Activated CD4-positive, alpha-beta T cell treated with anti-CD3 and anti-CD28 coated beads for 1 hour (primary cell): Measurements from ENCODE around the gene SCRG1.

ENCODE experiments used
- DNase-seq: peaks from one replicate; pipeline ENCODE4 v3.0.0-alpha.2; 2020

The SCRG1 gene

DNA sequence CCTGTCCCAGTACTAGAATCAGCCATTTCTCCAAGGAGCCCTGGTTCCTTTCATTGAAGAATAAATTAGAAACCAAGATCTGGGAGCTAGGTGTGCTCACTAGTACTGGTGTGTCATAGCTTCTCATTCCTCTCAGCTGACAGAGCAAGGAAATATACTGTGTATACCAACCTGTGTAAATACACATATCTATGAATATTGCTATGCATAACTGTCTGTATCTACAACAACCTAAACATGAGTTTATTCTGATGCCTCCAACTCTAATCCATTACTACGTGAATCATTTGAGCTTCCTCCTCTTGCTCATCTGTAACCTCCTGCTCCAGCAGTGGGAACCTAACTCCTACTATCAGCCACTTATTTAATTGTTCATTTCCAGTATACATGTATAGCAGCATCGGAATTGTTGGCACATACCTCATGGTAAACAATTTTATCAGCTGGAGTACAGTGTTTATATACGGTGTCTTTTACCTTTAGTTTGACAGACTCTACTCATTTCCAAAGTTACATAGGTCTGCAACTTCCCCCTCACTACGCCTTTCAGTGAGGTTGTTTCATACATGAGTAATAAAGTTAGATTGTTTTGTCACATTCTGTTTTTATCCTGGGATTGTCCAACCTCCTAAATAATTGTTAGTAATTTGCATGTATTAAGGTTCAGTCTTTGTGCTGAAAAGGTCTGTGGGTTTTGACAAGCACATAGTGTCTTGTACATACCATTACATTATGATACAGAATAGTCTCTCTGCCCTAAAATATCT, 7.1 kb upstream of the SCRG1 start:
- no peak for DNase-seq

DNA sequence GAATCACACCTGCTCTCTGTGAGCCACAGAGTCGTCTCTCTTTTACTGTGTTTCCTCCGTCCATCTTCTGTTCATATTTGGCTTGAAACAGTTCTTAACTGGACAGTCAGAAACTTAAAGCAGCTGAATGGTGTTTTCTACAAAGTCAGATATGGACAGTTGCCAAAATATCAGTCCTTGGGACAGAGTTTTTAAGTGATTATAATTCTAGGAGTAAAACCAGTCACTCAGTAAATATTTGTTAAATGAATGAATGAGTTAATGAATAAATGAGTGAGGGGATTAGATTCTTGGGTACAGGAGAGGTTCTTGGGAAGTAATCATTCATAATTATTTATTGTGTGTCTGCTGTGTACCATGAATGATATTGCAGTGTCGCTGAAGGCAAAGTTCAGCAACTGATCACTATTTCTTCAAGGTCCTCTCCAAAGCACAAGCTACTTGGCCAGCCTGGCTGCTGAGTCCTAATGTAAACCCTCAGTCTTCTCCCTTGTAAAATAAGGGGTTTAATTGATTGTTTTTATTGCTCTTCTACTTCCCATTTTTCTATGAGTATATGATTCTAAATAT, 5.5 kb upstream of the SCRG1 start:
- DNase-seq: no peak

DNA sequence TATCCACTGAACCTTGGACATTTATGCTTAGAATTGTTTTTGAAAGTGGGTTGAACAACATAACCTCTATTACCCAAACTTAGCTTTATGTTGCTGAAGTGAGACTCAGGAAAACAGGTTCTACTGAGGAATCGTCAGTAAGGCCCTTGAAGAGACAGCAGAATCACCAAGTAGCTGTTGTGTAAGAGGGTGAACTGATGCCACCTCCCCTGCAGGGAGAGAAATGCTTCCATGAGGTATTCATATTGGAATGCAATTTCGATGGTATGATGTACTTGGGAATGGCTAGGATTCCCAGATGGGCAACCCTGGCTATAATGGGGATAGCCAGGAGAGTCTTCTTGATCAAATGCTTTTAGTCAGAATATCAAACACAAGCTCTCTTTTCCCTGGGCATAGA, 4.1 kb upstream of the SCRG1 start:
- no peak for DNase-seq

DNA sequence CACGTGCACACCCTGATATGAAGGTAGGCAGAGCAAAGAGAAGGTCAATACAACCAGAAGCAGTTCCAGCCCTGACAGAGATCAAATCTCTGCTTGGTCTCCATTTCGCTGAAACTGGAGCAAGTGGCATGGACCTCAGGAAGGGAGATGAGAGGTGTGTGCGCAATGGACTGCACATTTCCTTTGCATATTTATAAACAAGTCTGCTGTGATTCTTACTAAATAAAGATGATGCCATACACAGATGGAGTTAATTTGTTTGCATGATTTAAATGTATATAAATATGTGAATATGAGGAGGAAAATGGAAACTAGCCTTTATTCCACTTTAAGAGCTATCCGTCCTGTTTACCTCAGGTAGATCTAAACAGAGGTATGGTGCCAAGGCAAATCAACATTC, 2.1 kb upstream of the SCRG1 start:
- DNase-seq: no peak

DNA sequence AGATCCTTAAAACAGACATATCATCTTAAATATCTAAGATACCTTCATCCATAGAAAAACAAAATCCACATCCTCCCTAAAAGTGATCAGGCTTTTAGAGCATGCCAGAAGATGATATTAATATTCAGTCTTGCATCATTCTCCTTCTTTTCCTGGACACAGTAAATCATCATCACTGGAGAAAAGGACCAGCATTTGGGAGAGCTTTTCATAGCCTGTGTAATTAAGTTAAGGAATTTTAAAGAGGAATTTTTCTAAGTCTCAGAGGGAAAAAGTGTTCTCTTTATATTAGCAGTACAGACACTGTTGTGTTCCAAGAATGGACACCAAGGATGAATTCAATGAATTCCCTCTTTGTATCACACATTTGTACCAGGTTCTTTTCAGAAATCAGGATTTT, 696 bp downstream of the SCRG1 start:
- no peak for DNase-seq

DNA sequence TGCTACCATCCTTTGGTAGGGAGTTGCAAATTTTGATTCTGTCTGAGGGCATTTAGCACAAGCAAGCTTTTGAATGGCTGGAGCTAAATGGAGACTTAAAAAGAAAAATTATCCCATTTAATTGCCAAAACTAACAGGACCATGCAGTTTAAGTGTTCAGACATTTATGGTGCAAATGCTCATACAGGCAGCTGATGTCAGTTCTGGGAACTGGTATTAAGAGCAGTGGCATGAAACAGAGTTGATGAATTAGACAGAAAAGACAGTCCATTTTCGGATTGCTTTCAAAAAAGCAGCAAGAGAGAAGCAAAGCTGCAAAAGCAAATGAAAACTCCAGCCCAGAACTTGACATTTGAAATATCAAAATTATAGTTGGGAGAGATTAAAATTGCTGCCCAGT, 1.3 kb downstream of the SCRG1 start:
- no peak for DNase-seq

DNA sequence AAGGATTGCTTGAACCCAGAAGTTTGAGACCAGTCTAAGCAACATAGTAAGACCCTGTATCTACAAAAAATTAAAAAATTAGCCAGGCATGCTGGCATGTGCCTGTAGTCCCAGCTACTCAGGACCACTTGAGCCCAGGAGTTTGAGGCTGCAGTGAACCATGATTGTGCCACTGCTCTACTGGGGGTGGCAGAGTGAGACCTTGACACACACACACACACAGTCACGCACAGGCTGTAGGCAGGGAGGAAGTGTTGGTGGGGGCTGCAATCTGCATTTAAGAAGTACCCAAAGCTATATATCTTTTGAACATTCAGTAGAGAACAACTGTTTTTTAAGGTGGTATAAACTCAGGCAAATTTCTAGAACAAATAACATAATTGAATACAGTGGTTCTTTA, 7.2 kb downstream of the SCRG1 start:
- no peak for DNase-seq

DNA sequence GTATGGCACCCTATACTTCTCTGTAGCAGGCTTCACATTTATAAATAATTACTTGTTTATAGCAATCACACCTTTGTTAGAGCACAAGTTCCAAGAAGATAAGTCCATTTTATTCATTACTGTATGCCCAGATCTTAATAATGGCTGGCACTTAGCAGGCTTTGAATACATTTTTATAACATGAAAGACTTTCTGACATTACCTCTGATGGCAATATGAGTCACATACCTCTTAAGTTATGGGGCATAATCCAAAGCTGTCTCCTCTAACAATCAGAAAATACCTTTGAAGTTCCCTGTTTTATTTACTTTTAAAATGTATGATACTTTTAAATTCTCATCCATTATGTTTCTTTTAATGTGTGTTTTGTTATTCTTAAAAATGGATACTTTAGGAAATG, 12.2 kb downstream of the SCRG1 start:
- DNase-seq: no peak

DNA sequence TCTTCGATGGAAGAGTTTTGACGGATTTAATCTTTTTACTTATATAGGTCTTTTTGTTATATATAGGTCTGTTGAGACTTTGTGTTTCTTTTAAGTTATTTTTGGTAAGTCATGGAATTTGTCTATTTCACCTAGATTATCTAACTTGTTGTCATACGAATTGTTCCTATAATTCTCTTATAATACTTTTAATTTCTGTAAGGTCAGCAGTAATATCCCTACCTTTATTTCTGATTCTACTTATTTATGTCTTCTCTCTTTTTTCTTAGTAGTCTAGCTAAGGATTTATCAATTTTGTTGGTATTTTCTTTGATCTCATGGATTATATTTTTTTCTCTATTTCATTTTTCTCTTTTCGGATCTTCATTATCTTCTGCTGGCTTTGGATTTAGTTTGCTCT, 16.6 kb downstream of the SCRG1 start:
- no peak for DNase-seq

DNA sequence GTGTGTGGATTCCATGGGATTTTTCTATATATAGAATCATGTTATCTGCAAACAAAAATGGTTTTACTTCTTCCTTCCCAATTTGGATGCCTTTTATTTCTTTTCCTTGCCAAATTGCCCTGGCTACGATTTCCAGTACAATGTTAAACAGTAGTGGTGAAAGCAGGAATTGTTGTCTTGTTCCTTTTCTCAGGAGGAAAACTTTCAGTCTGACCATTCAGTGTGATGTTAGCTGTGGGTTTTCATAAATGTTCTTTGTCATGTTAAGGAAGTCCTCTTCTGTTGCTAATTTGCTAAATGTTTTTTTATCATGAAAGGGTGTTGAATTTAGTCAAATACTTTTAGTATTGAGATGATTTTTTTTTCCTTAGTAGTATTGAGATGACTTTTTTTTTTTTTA, 17.3 kb downstream of the SCRG1 start:
- DNase-seq: no peak

DNA sequence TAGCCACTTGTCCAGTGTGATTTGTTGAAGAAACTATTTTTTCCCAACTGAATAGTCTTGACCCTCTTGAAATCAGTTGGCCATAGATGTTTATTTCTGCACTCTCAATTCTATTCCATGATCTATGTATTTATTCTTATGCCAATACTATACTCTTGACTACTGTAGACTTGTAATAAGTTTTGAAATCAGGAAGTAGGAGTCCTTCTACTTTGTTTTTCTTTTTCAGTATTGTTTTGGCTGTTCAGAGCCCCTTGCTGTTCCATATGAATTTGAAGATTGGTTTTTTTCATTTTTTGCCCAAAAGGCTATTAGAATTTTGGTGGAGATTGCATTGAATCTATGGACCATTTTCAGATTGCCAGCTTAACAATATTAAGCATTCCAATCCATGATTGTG, 17.9 kb downstream of the SCRG1 start:
- no peak for DNase-seq

DNA sequence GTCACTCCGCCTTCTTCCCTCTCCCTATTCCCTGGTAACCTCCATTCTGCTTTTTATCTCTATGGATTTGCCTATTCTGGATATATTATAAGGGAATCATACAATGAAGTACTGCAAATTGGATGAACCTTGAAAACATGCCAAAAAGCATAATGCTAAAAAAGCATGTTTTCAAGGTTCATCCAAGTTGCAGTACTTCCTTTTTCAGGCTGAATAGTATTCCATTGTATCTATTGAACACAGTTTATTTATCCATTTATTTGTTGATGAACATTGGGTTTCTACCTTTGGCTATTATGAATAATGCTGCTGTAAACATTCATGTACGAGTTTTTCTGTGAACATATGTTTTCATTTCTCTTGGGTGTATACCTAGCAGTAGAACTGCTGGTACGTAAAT, 19.0 kb downstream of the SCRG1 start:
- no peak for DNase-seq

DNA sequence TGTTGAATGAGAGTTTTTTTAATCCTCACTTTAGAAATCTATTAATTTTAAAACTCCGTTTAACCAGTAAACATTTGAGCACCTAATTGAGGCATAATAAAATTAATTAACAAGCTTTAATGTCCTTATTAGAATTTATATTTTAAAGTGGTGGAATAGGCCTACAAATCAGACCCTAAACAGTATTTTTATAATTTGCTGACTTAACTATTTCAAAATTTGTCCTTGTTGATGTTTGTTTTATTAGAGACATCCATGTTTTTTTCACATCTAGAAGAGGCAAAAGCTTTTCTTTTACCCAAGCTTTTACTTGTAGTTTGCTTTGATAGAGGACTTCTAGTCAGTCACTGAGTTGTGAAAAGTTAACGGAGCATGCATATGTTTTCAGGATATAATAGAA, 24.3 kb downstream of the SCRG1 start:
- DNase-seq: no peak

DNA sequence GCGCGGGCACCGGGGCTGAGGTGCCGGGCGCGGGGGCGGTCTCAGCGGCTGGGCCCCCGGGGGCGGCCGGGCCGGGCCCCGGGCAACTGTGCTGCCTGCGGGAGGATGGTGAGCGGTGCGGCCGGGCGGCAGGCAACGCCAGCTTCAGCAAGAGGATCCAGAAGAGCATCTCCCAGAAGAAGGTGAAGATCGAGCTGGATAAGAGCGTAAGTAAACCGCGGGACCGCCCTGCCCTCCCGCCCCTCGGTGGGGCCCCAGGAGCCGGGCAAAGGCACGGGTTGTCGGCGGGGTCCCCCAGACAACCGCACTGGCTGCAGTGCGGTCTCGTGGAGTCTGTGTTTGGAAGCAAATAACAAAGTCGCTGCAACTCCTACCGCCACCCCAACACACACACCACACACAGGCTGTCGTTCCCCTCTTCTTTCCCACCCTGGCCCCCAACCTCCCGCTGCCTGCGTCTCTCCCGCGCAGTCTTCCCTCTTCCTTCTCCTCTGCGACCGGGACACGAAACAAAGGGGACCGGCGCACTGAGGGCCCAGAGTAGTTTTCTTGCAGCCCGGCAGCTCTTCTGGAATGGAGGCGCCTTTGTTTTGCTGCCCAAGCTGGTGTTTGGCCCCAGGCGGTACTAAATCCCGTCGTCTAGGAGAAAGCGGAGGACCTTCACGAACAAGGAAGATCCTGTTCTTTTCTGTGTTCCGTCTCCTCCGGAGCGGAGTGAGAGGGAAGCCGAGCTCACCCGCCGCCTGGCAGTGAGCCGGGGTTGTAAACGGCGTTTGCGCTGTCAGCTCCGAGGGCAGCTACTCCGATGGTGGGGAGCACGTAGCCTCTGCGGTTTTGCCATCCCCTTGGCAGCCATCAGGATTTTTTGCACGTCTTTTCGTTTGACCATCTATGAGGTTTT, 27.4 kb downstream of the SCRG1 start:
- peak; percentile 16 for DNase-seq

DNA sequence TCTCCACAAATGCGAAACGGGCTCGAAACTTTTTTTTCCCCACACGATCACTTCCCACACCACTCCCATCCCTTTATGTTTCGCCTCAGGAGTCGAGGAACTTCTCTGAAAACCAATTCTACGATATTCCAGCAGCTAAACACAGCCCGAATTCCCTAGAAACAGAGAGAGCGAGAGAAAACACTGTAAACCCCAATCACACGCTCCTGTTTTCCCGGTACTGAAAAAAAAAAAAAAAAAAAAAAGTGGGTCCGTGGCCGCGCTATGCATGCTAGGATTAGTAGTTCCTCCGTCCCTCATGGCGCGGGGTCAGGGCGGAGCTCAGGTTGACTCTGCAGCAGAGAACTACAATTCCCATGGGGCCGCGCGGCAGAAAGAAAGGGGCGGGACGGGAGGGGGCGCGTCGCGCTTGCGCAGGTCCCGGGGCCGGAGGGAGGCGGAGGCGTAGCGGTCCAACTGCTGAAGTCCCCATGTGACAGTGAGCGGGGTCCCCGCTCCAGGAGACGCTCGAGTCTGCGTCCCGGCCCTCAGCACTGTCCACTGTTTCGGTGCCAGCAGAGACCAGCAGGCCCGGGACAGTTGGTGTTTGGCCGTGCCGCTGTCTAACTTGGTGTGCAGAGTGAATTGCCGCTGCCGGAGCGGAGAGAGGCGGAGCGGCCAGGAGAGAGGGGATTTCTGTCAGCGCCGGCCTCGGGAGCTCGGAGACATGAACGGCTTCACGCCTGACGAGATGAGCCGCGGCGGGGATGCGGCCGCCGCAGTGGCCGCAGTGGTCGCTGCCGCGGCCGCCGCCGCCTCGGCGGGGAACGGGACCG, 28.2 kb downstream of the SCRG1 start, which contains the start of gene SAP30:
TSS of gene SAP30 (plus strand) at position 478 of the 815 bp plus-strand sequence. CDS start at position 707, 229 bp downstream.
- DNase-seq: peak; percentile 95

DNA sequence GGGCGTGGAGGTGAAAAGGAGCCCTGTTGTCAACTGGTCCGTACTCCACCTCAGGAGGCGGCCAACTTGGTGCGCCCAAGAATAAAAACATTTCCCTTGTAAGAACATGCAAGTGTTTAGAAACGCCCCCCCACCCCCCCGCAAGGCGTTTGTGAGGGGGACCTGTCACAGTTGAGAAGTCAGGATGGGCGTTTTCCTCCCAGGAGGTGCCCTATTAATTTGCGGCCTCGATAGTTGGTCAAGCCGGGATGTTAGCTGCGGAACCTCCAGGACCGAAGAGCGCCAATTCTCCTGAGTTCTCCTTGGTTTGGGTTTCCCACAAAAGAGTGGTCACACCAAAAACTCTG, 28.8 kb downstream of the SCRG1 start:
- peak; percentile 44 for DNase-seq

DNA sequence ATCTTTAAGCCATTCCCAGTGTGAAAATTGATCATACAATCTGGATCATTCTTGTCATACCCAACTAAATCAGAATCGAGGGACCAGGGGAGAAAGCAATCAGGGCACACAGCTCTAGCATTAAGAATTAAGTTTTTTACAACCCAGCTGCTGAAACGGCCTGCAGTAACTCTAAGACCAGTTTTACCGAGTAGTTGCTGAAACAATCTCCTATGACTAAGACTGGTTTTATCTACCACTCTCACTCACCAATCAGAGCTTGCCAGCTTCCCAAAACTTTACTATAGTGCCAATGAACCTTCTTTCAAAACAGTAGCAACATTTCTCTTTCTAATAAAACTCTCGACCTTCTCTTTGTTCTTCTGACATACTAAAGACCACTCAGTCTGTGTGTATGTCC, 31.0 kb downstream of the SCRG1 start:
- DNase-seq: no peak

DNA sequence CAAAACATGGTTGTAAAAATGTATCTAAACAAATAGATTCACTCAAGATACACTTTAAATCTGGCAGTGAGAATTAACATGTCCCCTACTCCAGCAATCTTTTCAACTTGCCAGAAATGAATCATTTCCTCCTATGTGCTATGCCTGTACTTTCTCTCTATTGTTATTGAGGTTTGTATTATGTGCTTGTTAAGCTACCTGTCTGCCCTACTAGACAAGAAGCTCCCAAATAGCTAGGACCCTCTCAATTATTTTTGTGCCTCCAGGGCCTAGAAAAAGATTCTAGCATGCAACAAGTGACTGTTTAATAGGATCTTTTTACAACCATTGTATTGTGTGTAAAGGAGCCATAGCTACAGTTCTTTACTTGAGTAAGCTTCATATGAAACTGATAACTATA, 31.6 kb downstream of the SCRG1 start:
- no peak for DNase-seq

DNA sequence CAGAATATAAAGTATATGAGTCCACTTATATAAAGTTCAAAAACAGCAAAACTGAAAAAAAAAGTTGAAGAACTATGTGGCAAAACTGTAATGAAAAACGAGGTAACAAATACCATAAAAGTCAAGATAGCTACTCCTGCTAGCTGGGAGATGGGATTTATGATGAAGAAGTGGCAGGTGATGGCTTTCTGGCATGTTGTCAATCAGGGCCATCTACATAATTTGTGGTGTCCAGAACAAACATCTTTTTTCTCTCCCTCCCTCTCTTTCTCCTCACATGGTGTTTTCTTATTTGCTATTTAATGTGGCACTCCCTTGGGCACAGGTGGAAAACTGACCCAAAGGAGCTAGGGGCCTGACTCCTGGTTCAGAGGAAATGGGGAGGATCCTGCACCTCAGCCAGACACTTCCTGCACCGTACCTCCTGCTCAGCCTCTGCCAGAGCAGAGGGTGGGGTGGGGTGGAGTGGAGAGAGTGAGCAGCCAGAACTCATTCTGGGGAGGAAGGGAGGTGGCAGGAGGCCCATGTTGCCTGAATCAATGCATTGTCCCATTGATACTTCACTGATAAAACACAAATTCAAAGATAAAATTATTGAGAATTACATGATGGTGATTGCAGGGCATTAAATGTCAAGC, 33.4 kb downstream of the SCRG1 start:
- no peak for DNase-seq

DNA sequence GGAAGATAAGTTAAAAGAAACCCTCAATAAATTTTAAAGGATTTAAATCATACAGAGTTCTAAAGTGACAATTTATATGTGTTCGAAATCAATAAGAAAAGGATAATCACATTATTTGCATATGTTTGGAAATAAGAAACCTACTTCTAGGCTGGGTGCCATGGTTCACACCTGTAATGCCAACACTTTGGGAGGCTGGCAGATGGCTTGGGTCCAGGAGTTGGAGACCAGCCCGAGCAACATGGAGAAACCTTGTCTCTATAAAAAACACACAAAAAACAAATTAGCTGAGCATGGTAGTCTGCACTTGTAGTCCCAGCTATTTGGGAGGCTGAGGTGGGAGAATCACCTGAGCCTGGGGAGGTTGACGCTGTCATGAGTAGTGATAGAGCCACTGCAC, 36.2 kb downstream of the SCRG1 start:
- no peak for DNase-seq

DNA sequence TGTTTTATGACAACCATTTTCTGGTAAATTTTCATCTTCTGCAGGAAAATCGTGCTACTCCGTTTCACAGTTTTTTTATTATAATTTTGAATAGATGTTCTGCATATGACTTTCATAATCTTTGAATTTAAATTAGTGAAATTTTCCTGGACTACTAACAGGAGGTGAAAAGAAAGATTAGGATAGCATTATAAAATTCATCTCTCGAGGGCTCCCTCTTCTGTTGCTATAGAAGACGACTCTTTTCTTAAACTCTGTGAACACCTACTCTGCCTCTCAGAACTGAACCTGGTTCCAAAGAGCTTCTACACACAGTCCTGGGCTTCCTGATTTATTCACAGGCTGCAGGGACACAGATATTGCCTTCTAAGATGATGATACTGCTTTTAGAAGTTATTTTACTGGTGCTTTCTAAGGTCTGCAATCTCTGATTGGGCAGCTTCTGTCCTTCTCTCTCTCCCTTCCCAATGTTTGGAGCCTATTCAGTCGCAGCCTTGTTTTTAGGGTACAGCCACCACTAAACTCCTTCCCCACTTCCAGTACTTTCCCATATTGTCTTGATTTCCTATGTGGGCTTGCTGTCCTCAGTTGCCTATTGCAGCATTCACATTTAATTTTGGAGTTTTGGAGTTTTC, 38.2 kb downstream of the SCRG1 start:
- no peak for DNase-seq

DNA sequence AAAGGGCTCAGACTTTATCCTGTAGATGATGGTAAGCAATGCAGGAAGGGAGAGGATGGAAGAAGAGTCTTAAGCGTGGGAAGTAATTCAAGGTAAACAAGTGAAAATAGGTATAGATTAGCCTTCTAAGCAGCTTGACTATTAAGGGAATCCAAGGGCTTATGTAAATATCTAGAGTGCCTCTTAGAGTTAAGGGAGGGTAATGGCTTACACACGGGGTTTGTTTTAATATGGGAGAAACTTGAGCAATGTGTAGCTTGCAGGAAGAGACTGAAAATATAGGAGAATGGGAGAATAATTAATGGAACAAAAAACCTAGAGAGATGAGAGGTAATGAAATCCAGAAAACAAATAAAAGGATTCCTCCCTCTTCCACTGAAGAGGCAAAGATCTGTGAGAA, 41.0 kb downstream of the SCRG1 start:
- DNase-seq: no peak
